GM23338 (cell line): Measurements from ENCODE around the gene PRDM8. TPM values are rescaled to one million over a fixed set of nuclear protein-coding genes. Genes with fewer than 3 reads are reported as not detected.
A peak's percentile ranks its signal among the peaks of the same experiment; 100 is the strongest.

Source experiments
- ATAC-seq: fragments of 200-7000 bp; cut with Tn5 transposase; 3 replicates; pipeline ENCODE4 v1.9.1; 2020
- DNase-seq: peaks from one replicate; pipeline ENCODE4 v3.0.0-alpha.2; 2015; ENCODE audit warnings: low spot score
- H2AFZ ChIP-seq: fragments of 200-600 bp; sonication (generic); 2 replicates; pipeline ENCODE4 v1.8.0; 2016; ENCODE audit warnings: antibody characterized with exemption, mild to moderate bottlenecking, moderate library complexity
- H3F3A ChIP-seq: fragments of 200-600 bp; sonication (generic); replicated peaks from 2 replicates; pipeline ENCODE4 v1.8.0; 2017; ENCODE audit warnings: antibody characterized with exemption, mixed run types, low read depth
- H3K27ac ChIP-seq: fragments of 200-600 bp; sonication (generic); 2 replicates; pipeline ENCODE4 v1.6.1; 2016; ENCODE audit warnings: low read depth
- H3K27me3 ChIP-seq: fragments of 200-600 bp; sonication (generic); 2 replicates; pipeline ENCODE4 v1.8.0; 2016; ENCODE audit warnings: mild to moderate bottlenecking, mixed run types, moderate library complexity; ENCODE audit not compliant: insufficient read depth
- H3K36me3 ChIP-seq: fragments of 200-600 bp; sonication (generic); 2 replicates; pipeline ENCODE4 v1.8.0; 2016; ENCODE audit warnings: mild to moderate bottlenecking; ENCODE audit not compliant: insufficient read depth
- H3K4me1 ChIP-seq: fragments of 200-600 bp; sonication (generic); 2 replicates; pipeline ENCODE4 v1.8.0; 2016; ENCODE audit warnings: mild to moderate bottlenecking, moderate library complexity; ENCODE audit not compliant: insufficient read depth
- H3K4me2 ChIP-seq: fragments of 200-600 bp; sonication (generic); 2 replicates; pipeline ENCODE4 v1.7.1; 2017; ENCODE audit warnings: mixed run types
- H3K4me3 ChIP-seq: fragments of 200-600 bp; sonication (generic); 2 replicates; pipeline ENCODE4 v1.6.1; 2016; ENCODE audit warnings: mixed run types
- H3K79me2 ChIP-seq: fragments of 200-600 bp; sonication (generic); replicated peaks from 2 replicates; pipeline ENCODE4 v1.8.0; 2017; ENCODE audit warnings: mild to moderate bottlenecking; ENCODE audit not compliant: insufficient read depth
- H3K9me2 ChIP-seq: fragments of 200-600 bp; sonication (generic); 2 replicates; pipeline ENCODE4 v1.8.0; 2017; ENCODE audit not compliant: insufficient read depth
- H4K20me1 ChIP-seq: fragments of 200-600 bp; sonication (generic); replicated peaks from 2 replicates; pipeline ENCODE4 v1.8.0; 2017; ENCODE audit warnings: mild to moderate bottlenecking; ENCODE audit not compliant: insufficient read depth
- H3K27ac Mint-ChIP-seq: 2 replicates; pipeline ENCODE4 v1.8.0; 2020; ENCODE audit warnings: inconsistent platforms, mild to moderate bottlenecking, moderate library complexity, mixed read lengths
- H3K27me3 Mint-ChIP-seq: 3 replicates; pipeline ENCODE4 v1.8.0; 2022; ENCODE audit warnings: low read depth, mild to moderate bottlenecking, moderate library complexity, mixed read lengths, inconsistent platforms; ENCODE audit not compliant: insufficient read depth, poor library complexity
- H3K36me3 Mint-ChIP-seq: 3 replicates; pipeline ENCODE4 v1.8.0; 2021; ENCODE audit warnings: low read depth, mild to moderate bottlenecking, inconsistent platforms, moderate library complexity, mixed read lengths
- H3K4me1 Mint-ChIP-seq: 3 replicates; pipeline ENCODE4 v1.8.0; 2020; ENCODE audit warnings: mild to moderate bottlenecking, inconsistent platforms, mixed read lengths
- H3K4me3 Mint-ChIP-seq: 3 replicates; pipeline ENCODE4 v1.8.0; 2021; ENCODE audit warnings: moderate library complexity, mild to moderate bottlenecking, inconsistent platforms, mixed read lengths
- H3K9me3 Mint-ChIP-seq: 3 replicates; pipeline ENCODE4 v1.8.0; 2020; ENCODE audit warnings: moderate library complexity, mild to moderate bottlenecking, inconsistent platforms, mixed read lengths
- EZH2 ChIP-seq: fragments of 200-600 bp; sonication (generic); IDR thresholded peaks from one replicate; pipeline ENCODE4 v1.8.0; 2017; ENCODE audit warnings: antibody characterized with exemption, mild to moderate bottlenecking, low read depth; ENCODE audit not compliant: unreplicated experiment
- NANOG ChIP-seq: IDR thresholded peaks from 2 replicates; pipeline ENCODE4 v1.6.1; 2016; ENCODE audit warnings: antibody characterized with exemption, borderline replicate concordance
- POLR2AphosphoS5 ChIP-seq: IDR thresholded peaks from 2 replicates; pipeline ENCODE4 v1.6.1; 2016; ENCODE audit warnings: antibody characterized with exemption, low read depth
- REST ChIP-seq: IDR thresholded peaks from one replicate; pipeline ENCODE4 v1.6.1; 2018; ENCODE audit warnings: antibody characterized with exemption; ENCODE audit not compliant: unreplicated experiment
- ZNF114 ChIP-seq: fragments of 250-450 bp; sonication (Bioruptor Pico); IDR thresholded peaks from 2 replicates; pipeline ENCODE4 v1.5.0; 2020; ENCODE audit warnings: mild to moderate bottlenecking, moderate library complexity
- ZNF331 ChIP-seq: fragments of 250-450 bp; sonication (Bioruptor Pico); IDR thresholded peaks from 2 replicates; pipeline ENCODE4 v1.5.0; 2020; ENCODE audit warnings: low read depth, mild to moderate bottlenecking, moderate library complexity
- ZNF462 ChIP-seq: fragments of 250-450 bp; sonication (Bioruptor Pico); IDR thresholded peaks from 2 replicates; pipeline ENCODE4 v1.5.0; 2020; ENCODE audit warnings: mild to moderate bottlenecking, moderate library complexity
- polyA plus RNA-seq: library from polyadenylated mRNA; unstranded; fragments of >200 nt; fragmentation: Nextera tagmentation; extraction: Ambion mirVana; gene quantifications from 2 replicates; pipeline ENCODE4 v1.2.1, GENCODE V29; 2016
- total RNA-seq: library from RNA; depleted of rRNA; stranded (reverse); fragments of >200 nt; shearing (Covaris generic); gene quantifications from 2 replicates; pipeline ENCODE4 v1.2.3, GENCODE V29; 2014

PRDM8 gene
- total and polyA plus RNA-seq, 2 experiments from 2014 or later = 0.16 TPM; not detected in 1

- H3K27ac ChIP-seq = no peak overlapping the region
- H3K4me1 ChIP-seq = peaks cover 15% of the 10 kb centered on the region
- no peaks in the 10 kb centered on the region for H3K36me3 Mint-ChIP-seq
- DNase-seq (no peak), ATAC-seq (no peak)
- peak overlapping the region; percentile 65 for H3K4me3 Mint-ChIP-seq
- TF ChIP-seq REST (no peak), EZH2 (peak; percentile 62)
- no peaks in the 10 kb centered on the region for H3K79me2 ChIP-seq
- no peaks in the 10 kb centered on the region for H3K9me2 ChIP-seq
- H4K20me1 ChIP-seq = peaks cover 23% of the 10 kb centered on the region
- no peak overlapping the region for H3K27ac Mint-ChIP-seq
- H3F3A ChIP-seq = peaks cover 3% of the 10 kb centered on the region; the same call in 1 of the 2 replicates
- peaks cover 6% of the 10 kb centered on the region; the same call in 2 of the 3 replicates for H3K9me3 Mint-ChIP-seq
- peaks cover 98% of the 10 kb centered on the region for H3K27me3 ChIP-seq
- H3K36me3 ChIP-seq = no peaks in the 10 kb centered on the region
- peak overlapping the region; percentile 82 for H3K4me2 ChIP-seq
- peak overlapping the region; percentile 60 for H3K4me3 ChIP-seq
- peak overlapping the region; percentile 90; the same call in 1 of the 2 replicates for H2AFZ ChIP-seq
- peaks cover 20% of the 10 kb centered on the region for H3K4me1 Mint-ChIP-seq
- peaks cover 71% of the 10 kb centered on the region for H3K27me3 Mint-ChIP-seq
Measured at GRCh38 chr4:80207664-80208063, 10.4 kb downstream of the PRDM8 start.

DNA sequence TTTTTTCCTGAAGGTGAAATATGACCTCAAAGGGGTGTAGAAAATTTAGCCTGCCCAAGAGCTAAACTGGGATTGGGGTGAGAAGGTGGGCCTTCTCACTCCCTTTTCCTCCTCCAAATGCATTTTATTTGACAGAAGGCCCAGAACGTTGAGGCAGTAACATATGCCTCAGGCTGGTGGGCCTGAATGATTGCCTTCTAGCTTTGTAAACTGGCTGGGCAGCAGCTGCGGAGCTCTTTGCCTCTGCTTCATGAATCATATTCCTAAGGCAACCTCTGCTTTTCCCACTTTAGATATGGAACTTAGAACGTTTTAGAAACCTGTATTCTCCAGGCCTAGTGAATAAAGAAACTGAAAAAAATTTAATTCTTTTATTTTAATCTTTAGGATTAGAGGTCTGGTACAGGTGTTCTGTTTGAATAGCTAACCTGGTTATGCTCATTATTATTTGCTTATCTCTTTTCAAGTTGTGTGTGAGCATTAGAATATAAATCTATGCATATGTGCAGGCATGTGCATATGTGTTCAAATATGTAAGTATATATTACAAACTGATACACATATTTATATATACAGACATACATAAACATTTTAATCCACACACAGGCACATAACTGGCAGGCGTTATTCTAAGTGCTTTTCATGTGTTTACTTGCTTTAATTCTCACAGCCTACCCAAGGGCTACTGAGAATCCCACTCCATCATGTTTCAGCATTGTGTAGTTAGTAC is 11.5 kb downstream of the PRDM8 start:
- Histone ChIP-seq H3K4me3 (no peak overlapping the region), H3K36me3 (no peaks in the 10 kb centered on the region), H3K79me2 (no peaks in the 10 kb centered on the region), H3K4me2 (no peak overlapping the region), H3K27ac (no peak overlapping the region), H3F3A (peaks cover 3% of the 10 kb centered on the region; the same call in 1 of the 2 replicates), H3K9me2 (no peaks in the 10 kb centered on the region), H2AFZ (no peak overlapping the region), H3K4me1 (peaks cover 14% of the 10 kb centered on the region), H3K27me3 (peaks cover 97% of the 10 kb centered on the region), H4K20me1 (peaks cover 22% of the 10 kb centered on the region)
- Mint-ChIP-seq H3K36me3 (no peaks in the 10 kb centered on the region), H3K4me1 (peaks cover 17% of the 10 kb centered on the region), H3K27me3 (peaks cover 63% of the 10 kb centered on the region), H3K9me3 (peaks cover 6% of the 10 kb centered on the region; the same call in 2 of the 3 replicates), H3K4me3 (no peak overlapping the region), H3K27ac (no peak overlapping the region)
- no peak for DNase-seq
- no peak for ATAC-seq
- no peak for TF ChIP-seq NANOG
- no peak for TF ChIP-seq REST
- no peak for TF ChIP-seq ZNF114 (CRISPR knock-in tag)
- TF ChIP-seq POLR2AphosphoS5 = no peak
- TF ChIP-seq ZNF331 (CRISPR knock-in tag) = no peak
- TF ChIP-seq ZNF462 (CRISPR knock-in tag) = no peak
